GM12801 (cell line): Measurements from ENCODE around the gene ZDHHC23.

Source experiments
- TF ChIP-seq, protein P1 (sequence below): IDR thresholded peaks from one replicate; pipeline ENCODE4 v1.5.1; 2011; ENCODE audit warnings: control low read depth; ENCODE audit not compliant: insufficient read length; ENCODE audit errors: extremely low read depth

ZDHHC23 gene

DNA sequence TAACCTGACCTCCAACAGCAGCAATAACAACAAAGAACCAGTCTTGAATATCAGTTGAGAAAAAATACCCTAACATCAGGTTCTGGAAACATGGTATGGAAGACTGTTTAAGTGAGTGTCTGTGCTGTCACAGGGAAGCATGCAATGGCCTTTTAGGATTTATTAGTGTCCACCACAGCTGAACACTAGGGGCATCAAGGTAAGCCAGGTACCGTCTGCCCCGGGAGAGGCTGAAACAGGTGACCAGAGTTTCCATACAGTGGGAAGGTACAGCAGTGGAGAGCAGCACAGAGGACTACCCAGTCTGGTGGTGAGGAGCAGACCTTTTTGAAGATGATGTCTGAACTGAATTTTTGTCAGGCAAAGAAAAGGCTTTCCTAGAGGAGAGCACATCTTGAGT lies 18.4 kb downstream of the ZDHHC23 start:
- TF ChIP-seq, protein P1, sequence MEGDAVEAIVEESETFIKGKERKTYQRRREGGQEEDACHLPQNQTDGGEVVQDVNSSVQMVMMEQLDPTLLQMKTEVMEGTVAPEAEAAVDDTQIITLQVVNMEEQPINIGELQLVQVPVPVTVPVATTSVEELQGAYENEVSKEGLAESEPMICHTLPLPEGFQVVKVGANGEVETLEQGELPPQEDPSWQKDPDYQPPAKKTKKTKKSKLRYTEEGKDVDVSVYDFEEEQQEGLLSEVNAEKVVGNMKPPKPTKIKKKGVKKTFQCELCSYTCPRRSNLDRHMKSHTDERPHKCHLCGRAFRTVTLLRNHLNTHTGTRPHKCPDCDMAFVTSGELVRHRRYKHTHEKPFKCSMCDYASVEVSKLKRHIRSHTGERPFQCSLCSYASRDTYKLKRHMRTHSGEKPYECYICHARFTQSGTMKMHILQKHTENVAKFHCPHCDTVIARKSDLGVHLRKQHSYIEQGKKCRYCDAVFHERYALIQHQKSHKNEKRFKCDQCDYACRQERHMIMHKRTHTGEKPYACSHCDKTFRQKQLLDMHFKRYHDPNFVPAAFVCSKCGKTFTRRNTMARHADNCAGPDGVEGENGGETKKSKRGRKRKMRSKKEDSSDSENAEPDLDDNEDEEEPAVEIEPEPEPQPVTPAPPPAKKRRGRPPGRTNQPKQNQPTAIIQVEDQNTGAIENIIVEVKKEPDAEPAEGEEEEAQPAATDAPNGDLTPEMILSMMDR, result no peak

DNA sequence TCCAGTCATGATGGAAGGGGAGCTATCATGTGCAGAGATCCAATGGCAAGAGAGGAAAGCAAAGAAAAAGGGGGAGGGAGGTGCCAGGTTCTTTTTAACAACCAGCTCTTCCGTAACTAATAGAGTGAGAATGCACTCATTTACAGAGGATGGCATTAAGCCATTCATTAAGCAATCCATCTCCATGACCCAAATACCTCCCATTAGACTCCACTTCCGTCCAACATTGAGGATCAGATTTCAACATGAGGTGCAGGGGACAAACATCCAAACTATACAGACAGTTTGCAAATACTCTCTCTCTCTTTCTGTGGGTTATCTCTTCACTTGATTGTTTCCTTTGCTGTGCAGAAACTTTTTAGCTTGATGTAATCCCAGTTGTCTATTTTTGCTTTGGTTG lies 21.2 kb downstream of the ZDHHC23 start:
- TF ChIP-seq, protein P1, result no peak

- TF ChIP-seq, protein P1, result no peak
Observed at GRCh38 chr3:113977822-113978221, 30.0 kb downstream of the ZDHHC23 start.

- TF ChIP-seq, protein P1, result no peak
Observed at GRCh38 chr3:113979916-113980315, 32.1 kb downstream of the ZDHHC23 start.

DNA sequence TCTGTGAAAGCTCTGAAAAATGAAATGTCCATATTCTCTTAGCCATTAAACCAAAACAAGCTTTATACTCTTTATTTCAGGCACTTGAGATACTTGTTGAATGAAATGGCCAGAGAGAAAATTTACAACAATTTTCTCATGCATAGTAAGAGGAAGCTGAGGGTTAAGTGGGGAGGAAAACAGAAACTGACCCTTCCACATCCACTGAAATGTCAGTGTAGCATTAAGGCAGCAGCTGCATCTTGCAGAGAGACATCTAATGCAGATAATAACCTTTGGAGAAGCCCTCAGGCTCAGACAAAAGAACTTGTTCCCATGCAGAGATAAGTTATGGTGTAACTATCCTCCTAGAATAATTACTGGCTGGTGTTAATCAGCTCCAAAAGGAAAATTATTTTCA lies 34.0 kb downstream of the ZDHHC23 start:
- TF ChIP-seq, protein P1, result no peak

- TF ChIP-seq, protein P1, result no peak
Observed at GRCh38 chr3:113983544-113983943, 35.7 kb downstream of the ZDHHC23 start.

GRCh38 chr3:113985541-113985940 lies 37.7 kb downstream of the ZDHHC23 start:
- TF ChIP-seq, protein P1, result no peak

DNA sequence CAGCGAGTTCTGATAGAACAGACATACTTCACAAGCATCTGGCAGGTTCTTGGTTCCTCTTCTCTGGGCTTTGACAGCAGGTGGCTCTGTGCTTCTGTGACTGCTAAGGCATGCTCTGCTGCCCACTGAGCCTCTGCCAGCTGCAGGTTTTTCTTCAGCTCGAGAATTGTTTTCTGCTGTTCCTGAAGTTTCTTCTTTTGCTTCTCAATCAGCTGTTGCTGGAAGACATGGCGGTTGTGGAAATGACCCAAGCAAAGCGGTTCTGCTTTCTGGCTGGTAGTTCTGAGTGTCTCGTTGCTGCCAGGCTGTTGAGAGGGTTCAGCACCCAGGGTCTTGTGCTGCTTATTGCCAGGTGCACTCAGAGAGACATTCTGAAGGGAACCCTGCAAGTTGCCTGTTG lies 57.7 kb downstream of the ZDHHC23 start:
- TF ChIP-seq, protein P1, result no peak
